Right hindlimb (tissue), 1 donor: ENCODE measurements around the gene C1QL4.
"Not testable (repeated sequence)": the region's sequence is repeated elsewhere in the genome, so short reads cannot be mapped to it uniquely, and the experiment has no call there.

ENCODE experiments used
- DNase-seq: peaks from one replicate; pipeline ENCODE4 v3.0.0-alpha.2; 2018

C1QL4 gene

GRCh38 chr12:49336645-49337584 lies at the start of gene C1QL4:
Gene C1QL4 (minus strand): TSS chr12:49337188. CDS start chr12:49336477, 711 bp downstream.
- DNase-seq: peak; percentile 89

- not testable (repeated sequence) for DNase-seq
Observed at GRCh38 chr12:49380184-49380583, 43.2 kb upstream of the C1QL4 start.

GRCh38 chr12:49377386-49377785 lies 40.4 kb upstream of the C1QL4 start:
- DNase-seq: no peak

- no peak for DNase-seq
Observed at GRCh38 chr12:49375406-49375805, 38.4 kb upstream of the C1QL4 start.

GRCh38 chr12:49370539-49370938 lies 33.6 kb upstream of the C1QL4 start:
- no peak for DNase-seq

- DNase-seq: peak; percentile 55
Observed at GRCh38 chr12:49369411-49370145, 32.6 kb upstream of the C1QL4 start.

- DNase-seq: no peak
Observed at GRCh38 chr12:49368240-49368600, 31.2 kb upstream of the C1QL4 start.

- DNase-seq: no peak
Observed at GRCh38 chr12:49367381-49368239, 30.6 kb upstream of the C1QL4 start, which contains the start of gene SPATS2. Gene SPATS2 (plus strand): TSS chr12:49367462. CDS start chr12:49461013, 93,551 bp downstream.

GRCh38 chr12:49366652-49367380 lies 29.8 kb upstream of the C1QL4 start:
- DNase-seq: peak; percentile 99

GRCh38 chr12:49366096-49366651 lies 29.2 kb upstream of the C1QL4 start:
- DNase-seq: no peak

- DNase-seq: no peak
Observed at GRCh38 chr12:49365542-49365941, 28.6 kb upstream of the C1QL4 start.

GRCh38 chr12:49364989-49365388 lies 28.0 kb upstream of the C1QL4 start:
- no peak for DNase-seq

GRCh38 chr12:49362077-49362476 lies 25.1 kb upstream of the C1QL4 start:
- DNase-seq: no peak

- no peak for DNase-seq
Observed at GRCh38 chr12:49359671-49360070, 22.7 kb upstream of the C1QL4 start.

- DNase-seq: peak; percentile 67
Observed at GRCh38 chr12:49358483-49359141, 21.6 kb upstream of the C1QL4 start.

GRCh38 chr12:49357103-49357678 lies 20.2 kb upstream of the C1QL4 start:
- no peak for DNase-seq

- no peak for DNase-seq
Observed at GRCh38 chr12:49355913-49356312, 18.9 kb upstream of the C1QL4 start.

GRCh38 chr12:49352351-49352750 lies 15.4 kb upstream of the C1QL4 start:
- DNase-seq: no peak

- DNase-seq: no peak
Observed at GRCh38 chr12:49349266-49349665, 12.3 kb upstream of the C1QL4 start.

- DNase-seq: no peak
Observed at GRCh38 chr12:49348781-49349180, 11.8 kb upstream of the C1QL4 start.
